ENCODE results near the gene EIF5A. TPM values are rescaled to one million over a fixed set of nuclear protein-coding genes. Genes with fewer than 3 reads are reported as not detected.

Gene EIF5A
- total RNA-seq, 1 experiment from 2014 or later, result 1,139 TPM

DNA sequence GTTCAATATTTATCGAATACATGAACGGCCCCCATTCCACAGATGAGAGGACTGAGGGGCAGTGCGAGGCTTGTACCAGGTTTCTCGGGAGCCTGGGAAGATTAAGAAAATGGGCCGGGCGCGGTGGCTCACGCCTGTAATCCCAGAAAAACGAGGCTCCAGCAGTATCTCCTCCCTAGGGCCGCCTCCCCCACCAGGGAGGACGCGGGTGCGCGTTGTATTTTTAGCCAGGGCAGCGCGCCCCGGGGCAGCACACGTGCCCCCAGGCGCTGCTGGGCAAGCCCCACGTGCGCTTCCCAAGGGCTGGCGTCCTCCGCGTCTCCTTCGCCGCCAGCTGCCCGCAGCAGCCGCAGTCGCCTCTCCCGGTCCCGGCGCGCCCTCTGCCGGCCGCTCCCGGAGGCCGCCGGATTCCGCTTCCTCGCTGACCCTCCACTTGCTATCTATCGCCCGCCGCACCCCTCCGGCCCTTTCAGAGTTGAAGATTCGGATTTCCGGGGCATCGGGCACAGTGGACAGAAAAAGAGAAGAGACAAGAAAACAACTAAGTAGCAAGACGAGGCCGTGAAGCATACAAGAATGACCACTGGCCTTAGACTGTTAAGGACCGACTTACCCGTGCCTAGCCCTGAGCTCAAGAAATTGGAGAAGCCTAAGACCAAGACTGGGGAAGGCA, 11.1 kb upstream of the EIF5A start:
- Histone ChIP-seq H3K4me2 (ENCODE audit: low read length) (peak overlapping the region; percentile 70), H3K9me2 (ENCODE audit: insufficient read depth) (no peaks in the 10 kb centered on the region), H4K20me1 (ENCODE audit: insufficient read depth) (no peaks in the 10 kb centered on the region), H3K9ac (ENCODE audit: low read length) (peak overlapping the region; percentile 51), H3K27me3 (ENCODE audit: insufficient read depth, low read length) (no peaks in the 10 kb centered on the region), H3K79me2 (ENCODE audit: insufficient read depth, low read length) (no peaks in the 10 kb centered on the region), H2AFZ (ENCODE audit: low read depth, low read length, poor library complexity, severe bottlenecking) (peak overlapping the region; percentile 95), H3K27ac (ENCODE audit: low read depth, low read length) (peak overlapping the region; percentile 37), H3K9me3 (ENCODE audit: control insufficient read depth in 1 of 2, insufficient read depth in 1 of 2, low read depth in 1 of 2, low read length in 2 of 2) (no peaks in the 10 kb centered on the region), H3K4me1 (ENCODE audit: control insufficient read depth in 1 of 2, insufficient read depth in 2 of 2, low read length in 2 of 2) (peaks cover 17 to 41% of the 10 kb centered on the region in 2 experiments; a peak in 3 of 4 replicates), H3K36me3 (ENCODE audit: control insufficient read depth in 1 of 2, insufficient read depth in 2 of 2, low read length in 2 of 2) (no peaks in the 10 kb centered on the region), H3K4me3 (replicated peaks in 1 of 2; ENCODE audit: low read depth in 1 of 2, low read length in 2 of 2) (peak overlapping the region; percentile 25 to 33)
- CTCF ChIA-PET, result interaction anchor here (0.6 to 2.1 kb wide), 19 partner anchors 9 to 275 kb away, joined by 3 to 38 read pairs (median 5); partner anchors contain the start of genes ACADVL, DLG4, NEURL4 and PHF23
- POLR2A ChIA-PET, result interaction anchor here (1.1 kb wide), 3 partner anchors 15 to 76 kb away, joined by 5 to 7 read pairs (median 6); partner anchors contain the start of gene SLC2A4
- no TSS peak for BruUV-seq (replicated peaks)
- RAD21 ChIA-PET (ENCODE audit: low non-redundant PET in 1 of 2, low total read pairs in 2 of 2, uncharacterized antibody in 2 of 2, unreplicated experiment in 2 of 2), result interaction anchor here (0.7 to 1.9 kb wide), 8 partner anchors 15 to 603 kb away, joined by 3 to 17 read pairs (median 5); partner anchors contain the start of gene SLC2A4 (in 2 of the 2)
- TF ChIP-seq, protein P1, sequence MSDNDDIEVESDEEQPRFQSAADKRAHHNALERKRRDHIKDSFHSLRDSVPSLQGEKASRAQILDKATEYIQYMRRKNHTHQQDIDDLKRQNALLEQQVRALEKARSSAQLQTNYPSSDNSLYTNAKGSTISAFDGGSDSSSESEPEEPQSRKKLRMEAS (IDR thresholded peaks at IDR 0.05), result peak; percentile 97
- TF ChIP-seq RAD21 (IDR thresholded peaks at IDR 0.05; ENCODE audit: low read depth), result peak; percentile 97
- TF ChIP-seq TCF7L2 (IDR thresholded peaks at IDR 0.05; ENCODE audit: borderline replicate concordance, extremely low read depth, insufficient read depth, insufficient read length), result peak; percentile 45
- TF ChIP-seq, protein P2, sequence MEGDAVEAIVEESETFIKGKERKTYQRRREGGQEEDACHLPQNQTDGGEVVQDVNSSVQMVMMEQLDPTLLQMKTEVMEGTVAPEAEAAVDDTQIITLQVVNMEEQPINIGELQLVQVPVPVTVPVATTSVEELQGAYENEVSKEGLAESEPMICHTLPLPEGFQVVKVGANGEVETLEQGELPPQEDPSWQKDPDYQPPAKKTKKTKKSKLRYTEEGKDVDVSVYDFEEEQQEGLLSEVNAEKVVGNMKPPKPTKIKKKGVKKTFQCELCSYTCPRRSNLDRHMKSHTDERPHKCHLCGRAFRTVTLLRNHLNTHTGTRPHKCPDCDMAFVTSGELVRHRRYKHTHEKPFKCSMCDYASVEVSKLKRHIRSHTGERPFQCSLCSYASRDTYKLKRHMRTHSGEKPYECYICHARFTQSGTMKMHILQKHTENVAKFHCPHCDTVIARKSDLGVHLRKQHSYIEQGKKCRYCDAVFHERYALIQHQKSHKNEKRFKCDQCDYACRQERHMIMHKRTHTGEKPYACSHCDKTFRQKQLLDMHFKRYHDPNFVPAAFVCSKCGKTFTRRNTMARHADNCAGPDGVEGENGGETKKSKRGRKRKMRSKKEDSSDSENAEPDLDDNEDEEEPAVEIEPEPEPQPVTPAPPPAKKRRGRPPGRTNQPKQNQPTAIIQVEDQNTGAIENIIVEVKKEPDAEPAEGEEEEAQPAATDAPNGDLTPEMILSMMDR (IDR thresholded peaks at IDR 0.05 in 2 of 3, conservative IDR thresholded peaks at IDR 0.05 in 1 of 3; ENCODE audit: borderline replicate concordance in 1 of 3, insufficient read depth in 1 of 3, low read depth in 2 of 3, low read length in 2 of 3), result peak; percentile 91 to 94 (median 93)
- peak; percentile 38; the same call in 1 of the 2 replicates for TF ChIP-seq CBX3 (IDR thresholded peaks at IDR 0.05; ENCODE audit: low read depth)
- 0 out of 2 replicates have a peak, but pooled peaks have one; percentile 21 for TF ChIP-seq POLR2AphosphoS5 (IDR thresholded peaks at IDR 0.05; ENCODE audit: low read depth, low read length)
- TF ChIP-seq, protein P3, sequence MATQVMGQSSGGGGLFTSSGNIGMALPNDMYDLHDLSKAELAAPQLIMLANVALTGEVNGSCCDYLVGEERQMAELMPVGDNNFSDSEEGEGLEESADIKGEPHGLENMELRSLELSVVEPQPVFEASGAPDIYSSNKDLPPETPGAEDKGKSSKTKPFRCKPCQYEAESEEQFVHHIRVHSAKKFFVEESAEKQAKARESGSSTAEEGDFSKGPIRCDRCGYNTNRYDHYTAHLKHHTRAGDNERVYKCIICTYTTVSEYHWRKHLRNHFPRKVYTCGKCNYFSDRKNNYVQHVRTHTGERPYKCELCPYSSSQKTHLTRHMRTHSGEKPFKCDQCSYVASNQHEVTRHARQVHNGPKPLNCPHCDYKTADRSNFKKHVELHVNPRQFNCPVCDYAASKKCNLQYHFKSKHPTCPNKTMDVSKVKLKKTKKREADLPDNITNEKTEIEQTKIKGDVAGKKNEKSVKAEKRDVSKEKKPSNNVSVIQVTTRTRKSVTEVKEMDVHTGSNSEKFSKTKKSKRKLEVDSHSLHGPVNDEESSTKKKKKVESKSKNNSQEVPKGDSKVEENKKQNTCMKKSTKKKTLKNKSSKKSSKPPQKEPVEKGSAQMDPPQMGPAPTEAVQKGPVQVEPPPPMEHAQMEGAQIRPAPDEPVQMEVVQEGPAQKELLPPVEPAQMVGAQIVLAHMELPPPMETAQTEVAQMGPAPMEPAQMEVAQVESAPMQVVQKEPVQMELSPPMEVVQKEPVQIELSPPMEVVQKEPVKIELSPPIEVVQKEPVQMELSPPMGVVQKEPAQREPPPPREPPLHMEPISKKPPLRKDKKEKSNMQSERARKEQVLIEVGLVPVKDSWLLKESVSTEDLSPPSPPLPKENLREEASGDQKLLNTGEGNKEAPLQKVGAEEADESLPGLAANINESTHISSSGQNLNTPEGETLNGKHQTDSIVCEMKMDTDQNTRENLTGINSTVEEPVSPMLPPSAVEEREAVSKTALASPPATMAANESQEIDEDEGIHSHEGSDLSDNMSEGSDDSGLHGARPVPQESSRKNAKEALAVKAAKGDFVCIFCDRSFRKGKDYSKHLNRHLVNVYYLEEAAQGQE (IDR thresholded peaks at IDR 0.05; ENCODE audit: low read depth), result no peak
- no peak for TF ChIP-seq EZH2phosphoT487 (IDR thresholded peaks at IDR 0.05; ENCODE audit: borderline replicate concordance)
- peak; percentile 14 for TF ChIP-seq YY1 (IDR thresholded peaks at IDR 0.05; ENCODE audit: extremely low read depth, insufficient replicate concordance, low read depth, low read length)
- intact Hi-C loops (cut with micrococcal nuclease), result loop anchor here (1.0 to 5.0 kb wide), 4 partner anchors 16 to 249 kb away; partner anchors contain the start of gene CLDN7
- DNase-seq (ENCODE audit: low read depth, low spot score) (peak; percentile 66), ATAC-seq (peak; percentile 77)

Measured in HCT116 (cell line).